GM21423 (cell line): ENCODE data around the gene CASR.
"Not testable (repeated sequence)": the region's sequence is repeated elsewhere in the genome, so short reads cannot be mapped to it uniquely, and the experiment has no call there.

Experiments
- ATAC-seq: cut with Tn5 transposase; IDR thresholded peaks from one replicate; pipeline ENCODE4 v1.9.1; 2021; ENCODE audit warnings: mild to moderate bottlenecking, moderate library complexity; ENCODE audit not compliant: unreplicated experiment

The CASR gene

DNA sequence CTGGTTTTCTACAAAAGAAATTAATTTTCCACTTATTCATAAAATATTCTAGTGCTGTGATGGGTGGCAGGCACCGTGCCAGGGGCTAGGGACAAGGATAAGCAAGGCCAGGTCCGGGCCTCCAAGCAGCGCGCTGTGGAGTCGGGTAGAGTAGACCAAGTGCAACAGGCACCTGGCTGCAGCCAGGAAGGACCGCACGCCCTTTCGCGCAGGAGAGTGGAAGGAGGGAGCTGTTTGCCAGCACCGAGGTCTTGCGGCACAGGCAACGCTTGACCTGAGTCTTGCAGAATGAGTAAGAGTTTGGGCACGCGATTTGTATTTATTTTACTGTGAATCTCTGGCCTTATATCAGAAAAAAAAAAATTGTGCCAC lies at the start of gene CASR:
Gene CASR (plus strand): TSS at position 148 of the 372 bp plus-strand sequence. CDS start 70,522 bp downstream, outside the sequence.
- ATAC-seq = no peak

DNA sequence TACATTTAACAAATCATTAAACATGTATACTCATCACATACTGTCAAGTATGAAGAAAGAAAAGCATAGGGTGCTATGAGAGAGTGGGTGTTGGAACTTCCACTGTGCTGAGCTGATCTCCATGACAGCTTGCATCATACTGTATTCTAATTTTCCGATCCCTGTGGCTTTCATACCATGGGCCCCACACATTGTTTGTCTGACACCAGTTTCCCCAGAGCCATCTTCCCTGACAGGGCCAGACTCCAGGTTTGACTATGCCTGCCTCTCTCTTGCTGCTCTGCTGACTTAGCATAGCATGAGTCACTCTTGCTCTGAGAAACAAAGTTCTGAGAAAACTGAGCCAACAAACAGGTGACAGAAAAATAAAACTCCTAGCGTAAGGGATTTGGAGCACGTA lies 37.0 kb upstream of the CASR start:
- ATAC-seq = peak; percentile 87

GRCh38 chr3:122148941-122149627 lies 34.4 kb upstream of the CASR start:
- ATAC-seq = no peak

DNA sequence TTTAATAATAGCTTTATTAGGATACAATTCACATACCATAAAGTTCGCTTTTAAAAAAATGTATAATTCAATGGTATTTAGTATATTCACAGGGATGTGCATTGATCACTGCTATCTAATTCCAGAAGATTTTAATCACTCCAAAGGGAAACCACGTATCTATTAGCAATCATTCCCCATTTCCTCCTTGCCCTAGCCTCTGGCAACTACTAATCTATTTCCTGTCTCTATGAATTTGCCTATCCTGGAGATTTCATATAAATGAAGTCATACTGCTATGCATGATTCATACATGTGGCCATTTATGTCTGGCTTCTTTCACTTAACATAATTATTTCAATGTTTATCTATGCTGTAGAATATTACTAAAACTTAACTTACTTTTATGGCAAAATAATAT lies 32.0 kb upstream of the CASR start:
- no peak for ATAC-seq

- not testable (repeated sequence) for ATAC-seq
Measured at GRCh38 chr3:122164983-122165382, 18.5 kb upstream of the CASR start.

DNA sequence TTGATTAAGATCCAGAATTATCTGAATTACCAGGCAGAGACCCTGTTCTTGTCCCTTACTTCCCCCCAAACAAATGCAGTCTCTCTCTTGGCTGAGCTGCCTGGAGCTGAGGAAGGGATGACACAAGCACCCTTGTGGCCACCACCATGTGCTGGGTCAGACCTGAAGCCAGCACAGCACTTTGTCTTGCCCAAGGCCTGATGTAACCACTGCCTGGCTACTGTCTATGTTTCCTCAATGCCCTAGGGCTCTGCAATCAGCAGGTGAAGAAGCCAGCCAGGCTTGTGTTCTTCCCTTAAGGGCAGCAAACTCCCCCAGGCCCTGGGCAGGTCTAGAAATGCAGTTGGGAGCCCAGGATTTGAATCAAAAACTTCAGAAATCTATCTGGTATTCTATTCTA lies 15.8 kb upstream of the CASR start:
- ATAC-seq = no peak

DNA sequence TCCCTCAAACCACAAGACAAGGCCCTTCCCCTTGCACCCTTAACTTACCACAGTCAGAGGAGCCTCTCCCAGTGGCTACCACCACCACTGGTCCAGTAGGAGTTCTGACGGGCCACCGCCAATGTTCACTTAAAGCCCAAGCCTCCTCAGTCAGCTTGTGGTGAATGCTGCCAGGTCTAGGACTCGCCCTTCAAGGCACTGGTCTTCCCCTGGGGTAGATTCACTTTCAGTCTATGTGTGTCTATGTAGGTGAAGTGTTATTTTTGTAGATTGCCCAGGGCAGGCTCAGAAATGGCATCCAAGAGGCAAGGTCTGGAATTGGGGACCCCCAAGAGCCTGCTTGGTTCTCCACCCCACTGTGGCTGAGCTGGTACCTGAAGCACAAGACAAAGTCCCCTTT lies 15.4 kb upstream of the CASR start:
- no peak for ATAC-seq

GRCh38 chr3:122169911-122170310 lies 13.6 kb upstream of the CASR start:
- ATAC-seq = no peak

DNA sequence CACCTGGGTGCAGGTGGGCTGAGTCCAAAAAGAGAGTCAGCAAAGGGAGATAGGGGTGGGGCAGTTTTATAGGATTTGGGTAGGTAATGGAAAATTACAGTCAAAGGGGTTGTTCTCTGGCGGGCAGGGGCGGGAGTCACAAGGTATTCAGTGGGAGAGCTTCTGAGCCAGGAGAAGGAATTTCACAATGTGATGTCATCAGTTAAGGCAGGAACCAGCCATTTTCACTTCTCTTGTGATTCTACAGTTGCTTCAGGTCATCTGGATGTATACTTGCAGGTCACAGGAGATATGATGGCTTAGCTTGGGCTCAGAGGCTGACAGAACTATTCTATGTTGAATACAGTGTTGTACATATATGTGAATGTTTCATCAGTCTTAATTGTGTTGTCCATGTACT lies 12.1 kb upstream of the CASR start:
- not testable (repeated sequence) for ATAC-seq

DNA sequence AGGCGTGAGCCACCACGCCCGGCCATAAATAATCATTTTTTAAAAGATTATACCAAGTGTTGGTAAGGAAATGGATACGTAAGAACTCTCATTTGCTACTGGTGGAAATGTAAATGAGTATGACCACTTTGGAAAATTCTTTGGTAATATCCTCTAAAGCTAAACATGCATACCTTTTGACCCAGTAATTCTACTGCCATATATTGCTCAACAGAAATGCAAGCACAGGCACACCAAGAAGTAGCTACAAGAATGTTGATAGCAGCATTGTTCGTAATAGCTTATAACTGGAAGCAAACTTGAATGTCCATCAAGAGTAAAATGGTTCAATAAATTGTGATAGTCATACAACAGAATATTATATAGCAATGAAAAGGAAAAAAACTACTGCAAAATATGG lies 4.8 kb upstream of the CASR start:
- no peak for ATAC-seq

GRCh38 chr3:122183893-122184590 lies 574 bp downstream of the CASR start:
- no peak for ATAC-seq

- no peak for ATAC-seq
Measured at GRCh38 chr3:122184591-122184929, 1.1 kb downstream of the CASR start.

DNA sequence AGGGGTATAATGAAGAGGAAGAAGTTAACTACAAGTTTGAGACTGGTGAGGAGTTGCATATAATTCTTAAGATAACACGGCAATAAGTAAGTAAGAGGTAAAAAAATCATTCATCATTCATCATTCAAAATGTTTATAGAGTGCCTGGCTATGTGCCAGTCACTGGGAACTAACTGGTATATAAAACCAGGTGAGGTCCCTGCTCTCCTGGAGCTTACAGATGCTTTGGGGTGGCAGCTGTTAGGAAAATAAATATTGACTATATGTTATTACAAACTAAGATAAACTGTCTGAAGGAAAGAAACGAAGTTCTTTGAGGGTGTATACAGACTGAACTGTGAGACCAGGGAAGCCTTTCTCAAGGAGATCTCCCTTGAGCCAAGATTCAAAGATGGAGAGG lies 2.9 kb downstream of the CASR start:
- no peak for ATAC-seq

- no peak for ATAC-seq
Measured at GRCh38 chr3:122188737-122189136, 5.3 kb downstream of the CASR start.

DNA sequence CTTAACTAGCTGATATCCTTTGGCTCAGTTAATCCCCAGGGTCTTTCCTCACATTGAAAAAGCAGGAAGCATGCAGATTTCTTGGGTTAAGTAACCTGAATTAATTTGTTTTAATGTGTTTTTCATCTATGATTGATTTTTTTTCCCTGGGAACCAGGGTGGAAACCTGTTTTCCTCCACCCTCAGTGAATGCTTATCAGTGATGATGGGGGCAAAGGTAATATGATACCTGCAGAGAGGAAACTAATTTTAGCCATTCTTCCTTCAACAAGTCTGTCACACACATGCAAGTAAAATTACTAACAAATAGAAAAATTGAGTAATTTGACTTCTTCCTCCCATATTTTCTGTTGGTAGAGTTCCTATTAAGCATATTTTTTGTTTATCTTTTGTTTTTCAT lies 5.9 kb downstream of the CASR start:
- ATAC-seq = no peak

GRCh38 chr3:122190525-122190924 lies 7.1 kb downstream of the CASR start:
- no peak for ATAC-seq

DNA sequence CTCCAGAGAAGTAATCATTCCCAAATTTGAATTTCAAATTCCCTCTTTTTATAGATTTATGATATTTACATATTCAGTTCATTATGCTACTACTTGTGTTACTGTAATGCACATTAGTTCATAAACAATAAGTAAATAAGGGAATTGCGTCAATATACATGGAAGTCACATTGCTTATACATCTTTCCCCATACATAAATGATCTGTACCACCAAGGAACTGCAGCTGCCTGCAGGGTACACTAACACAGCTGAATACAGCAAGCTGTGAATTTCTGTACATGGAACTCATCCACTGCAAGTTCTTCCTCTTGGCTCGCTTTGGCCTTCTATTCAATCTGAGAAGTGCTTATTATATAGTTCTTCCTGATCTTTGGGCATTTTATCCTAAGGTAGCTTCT lies 15.5 kb downstream of the CASR start:
- no peak for ATAC-seq

- ATAC-seq = no peak
Measured at GRCh38 chr3:122199552-122199951, 16.1 kb downstream of the CASR start.

GRCh38 chr3:122200661-122201060 lies 17.2 kb downstream of the CASR start:
- ATAC-seq = no peak

DNA sequence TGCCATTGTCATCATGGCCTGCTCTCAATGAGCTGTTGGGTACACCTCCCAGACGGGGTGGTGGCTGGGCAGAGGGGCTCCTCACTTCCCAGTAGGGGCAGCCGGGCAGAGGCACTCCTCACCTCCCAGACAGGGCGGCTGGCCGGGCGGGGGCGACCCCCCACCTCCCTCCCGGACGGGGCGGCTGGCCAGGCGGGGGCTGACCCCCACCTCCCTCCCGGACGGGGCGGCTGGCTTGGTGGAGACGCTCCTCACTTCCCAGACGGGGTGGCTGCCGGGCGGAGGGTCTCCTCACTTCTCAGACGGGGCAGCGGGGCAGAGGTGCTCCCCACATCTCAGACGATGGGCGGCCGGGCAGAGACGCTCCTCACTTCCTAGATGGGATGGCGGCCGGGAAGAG lies 18.0 kb downstream of the CASR start:
- ATAC-seq = not testable (repeated sequence)

DNA sequence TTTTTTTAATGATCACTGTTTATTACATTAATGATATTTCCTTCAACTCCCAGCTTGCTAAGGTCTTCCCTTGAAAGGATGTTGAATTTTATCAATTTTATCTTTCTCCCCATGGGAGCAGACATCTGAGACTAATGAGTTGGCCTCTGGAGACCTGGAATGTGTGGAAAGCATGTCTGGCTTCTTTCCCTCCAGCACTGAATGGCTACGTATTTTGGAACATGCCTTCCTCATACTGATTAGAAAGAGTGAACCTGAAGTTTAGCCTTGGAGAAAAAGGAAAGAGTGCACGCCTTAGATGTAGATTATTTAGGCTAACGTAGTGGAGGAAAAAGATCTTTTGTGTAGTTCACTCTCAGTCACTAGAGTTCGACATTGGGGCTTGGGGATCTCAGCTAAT lies 25.1 kb downstream of the CASR start:
- ATAC-seq = no peak

- no peak for ATAC-seq
Measured at GRCh38 chr3:122213650-122214049, 30.2 kb downstream of the CASR start.

- no peak for ATAC-seq
Measured at GRCh38 chr3:122214711-122215110, 31.2 kb downstream of the CASR start.
